Naive thymus-derived CD8-positive, alpha-beta T cell (primary cell): ENCODE measurements around the gene SRCIN1. TPM values are rescaled to one million over a fixed set of nuclear protein-coding genes. Genes with fewer than 3 reads are reported as not detected.

Experiments used
- ATAC-seq, 2 donors: fragments of 150-1000 bp; cut with Tn5 transposase in 1 of 2; sonication (Bioruptor Pico), chemical (Tn5 transposase) in 1 of 2; 1 replicate in 1 of 2; 2 replicates in 1 of 2; pipeline ENCODE4 v1.10.0; 2021; ENCODE audit warnings: mild to moderate bottlenecking in 2 of 2, moderate library complexity in 2 of 2
- POLR2A ChIA-PET: fragments of 350-600 bp; sonication (Branson Sonifier 250); formaldehyde crosslinking; loops from one replicate; lab custom pipeline; 2021; ENCODE audit warnings: antibody characterized with exemption; lab: Charles Lee
- DNase-seq, 10 donors: peaks; one replicate each; pipeline versions ENCODE4 v3.0.0 to v3.0.0-alpha.2; 2020 to 2022
- H3K27ac Mint-ChIP-seq, 10 donors: one replicate each; pipeline ENCODE4 v1.8.0; 2020 to 2022; ENCODE audit warnings: mild to moderate bottlenecking in 10 of 10, mixed read lengths in 10 of 10, moderate library complexity in 4 of 10, inconsistent platforms in 1 of 10
- H3K27me3 Mint-ChIP-seq, 5 donors: one replicate each; pipeline ENCODE4 v1.8.0; 2021 to 2022; ENCODE audit warnings: mixed read lengths in 5 of 5
- H3K36me3 Mint-ChIP-seq, 3 donors: one replicate each; pipeline ENCODE4 v1.8.0; 2020 to 2022; ENCODE audit warnings: mixed read lengths in 3 of 3, mild to moderate bottlenecking in 2 of 3, inconsistent platforms in 1 of 3
- H3K4me1 Mint-ChIP-seq, 4 donors: one replicate each; pipeline ENCODE4 v1.8.0; 2021 to 2022; ENCODE audit warnings: mixed read lengths in 4 of 4
- H3K4me3 Mint-ChIP-seq, 10 donors: one replicate each; pipeline ENCODE4 v1.8.0; 2020 to 2022; ENCODE audit warnings: mild to moderate bottlenecking in 10 of 10, mixed read lengths in 10 of 10, moderate library complexity in 6 of 10, inconsistent platforms in 1 of 10
- H3K9me3 Mint-ChIP-seq, 9 donors: one replicate each; pipeline ENCODE4 v1.8.0; 2020 to 2022; ENCODE audit warnings: mixed read lengths in 9 of 9, mild to moderate bottlenecking in 3 of 9, inconsistent platforms in 1 of 9, moderate library complexity in 1 of 9
- polyA plus RNA-seq, 3 donors: library from polyadenylated mRNA; unstranded; fragments of 300-500 nt; fragmentation: Illumina TruSeq; gene quantifications; one replicate each; pipeline ENCODE4 v1.2.3, GENCODE V29; 2021
- total RNA-seq, 8 experiments: library from RNA in 2 of 8; stranded (reverse) in 2 of 8; gene quantifications; one replicate each; pipeline ENCODE4 v1.2.3 and lab custom pipeline; 2021 to 2026

The SRCIN1 gene
- total and polyA plus RNA-seq, 5 experiments from 2014 or later: 0.16 to 0.60 TPM; not detected in 3

GRCh38 chr17:38571833-38572668, 33.7 kb downstream of the SRCIN1 start:
- H3K4me1 Mint-ChIP-seq: peaks cover 9 to 15% (median 11%) of the 10 kb centered on the region in 4 donors
- H3K27me3 Mint-ChIP-seq: peaks cover 68 to 93% (median 79%) of the 10 kb centered on the region in 5 donors
- POLR2A ChIA-PET: no interaction called here
- H3K9me3 Mint-ChIP-seq: peaks cover 0 to 2% (median 0%) of the 10 kb centered on the region in 9 donors
- H3K36me3 Mint-ChIP-seq: peaks cover 0 to 3% (median 0%) of the 10 kb centered on the region in 3 donors
- ATAC-seq (peak; percentile 20 to 37), DNase-seq (no peak)
- H3K27ac Mint-ChIP-seq: no peak overlapping the region
- H3K4me3 Mint-ChIP-seq: peak overlapping the region; percentile 34 to 77 (median 55)

GRCh38 chr17:38569701-38570512, 35.8 kb downstream of the SRCIN1 start:
- DNase-seq (no peak), ATAC-seq (no peak)
- H3K4me3 Mint-ChIP-seq: peak overlapping the region in 3 of 10 donors; percentile 2 to 24 (median 11)
- H3K9me3 Mint-ChIP-seq: peaks cover 0 to 2% (median 0%) of the 10 kb centered on the region in 9 donors
- peaks cover 66 to 93% (median 78%) of the 10 kb centered on the region in 5 donors for H3K27me3 Mint-ChIP-seq
- H3K4me1 Mint-ChIP-seq: peaks cover 12 to 15% (median 12%) of the 10 kb centered on the region in 4 donors
- H3K36me3 Mint-ChIP-seq: peaks cover 0 to 2% (median 0%) of the 10 kb centered on the region in 3 donors
- POLR2A ChIA-PET: no interaction called here
- peak overlapping the region in 1 of 10 donors; percentile 25 for H3K27ac Mint-ChIP-seq

GRCh38 chr17:38568845-38569510, 36.8 kb downstream of the SRCIN1 start:
- no peak overlapping the region for H3K27ac Mint-ChIP-seq

GRCh38 chr17:38568274-38568673, 37.5 kb downstream of the SRCIN1 start:
- Mint-ChIP-seq H3K36me3 (peaks cover 0 to 6% (median 0%) of the 10 kb centered on the region in 3 donors), H3K27me3 (peaks cover 58 to 94% (median 78%) of the 10 kb centered on the region in 5 donors), H3K4me3 (peak overlapping the region in 1 of 10 donors; percentile 77), H3K4me1 (peaks cover 17 to 21% (median 19%) of the 10 kb centered on the region in 4 donors), H3K9me3 (no peaks in the 10 kb centered on the region), H3K27ac (peak overlapping the region in 1 of 10 donors; percentile 40)
- ATAC-seq (no peak), DNase-seq (no peak)
- POLR2A ChIA-PET: no interaction called here

More at GRCh38 chr17:38568845-38569510, 36.8 kb downstream of the SRCIN1 start:
- H3K4me1 Mint-ChIP-seq: peaks cover 12 to 20% (median 16%) of the 10 kb centered on the region in 4 donors
- POLR2A ChIA-PET: no interaction called here
- H3K9me3 Mint-ChIP-seq: peaks cover 0 to 2% (median 0%) of the 10 kb centered on the region in 9 donors
- H3K4me3 Mint-ChIP-seq: no peak overlapping the region
- H3K27me3 Mint-ChIP-seq: peaks cover 65 to 94% (median 78%) of the 10 kb centered on the region in 5 donors
- H3K36me3 Mint-ChIP-seq: peaks cover 0 to 2% (median 0%) of the 10 kb centered on the region in 3 donors
- DNase-seq: no peak
- no peak for ATAC-seq

GRCh38 chr17:38567350-38567749, 38.4 kb downstream of the SRCIN1 start:
- H3K4me1 Mint-ChIP-seq: peaks cover 17 to 26% (median 21%) of the 10 kb centered on the region in 4 donors
- POLR2A ChIA-PET: no interaction called here

GRCh38 chr17:38566666-38567031, 39.1 kb downstream of the SRCIN1 start:
- Mint-ChIP-seq H3K4me3 (no peak overlapping the region), H3K4me1 (peaks cover 14 to 24% (median 18%) of the 10 kb centered on the region in 4 donors), H3K27ac (peak overlapping the region in 1 of 10 donors; percentile 65), H3K27me3 (peaks cover 55 to 96% (median 81%) of the 10 kb centered on the region in 5 donors), H3K9me3 (no peaks in the 10 kb centered on the region), H3K36me3 (peaks cover 0 to 8% (median 0%) of the 10 kb centered on the region in 3 donors)
- ATAC-seq: no peak
- no peak for DNase-seq
- POLR2A ChIA-PET: no interaction called here

More at GRCh38 chr17:38567350-38567749, 38.4 kb downstream of the SRCIN1 start:
- Mint-ChIP-seq H3K9me3 (no peaks in the 10 kb centered on the region), H3K27me3 (peaks cover 56 to 100% (median 83%) of the 10 kb centered on the region in 5 donors), H3K27ac (no peak overlapping the region), H3K4me3 (no peak overlapping the region), H3K36me3 (peaks cover 0 to 8% (median 0%) of the 10 kb centered on the region in 3 donors)
- DNase-seq: no peak
- no peak for ATAC-seq

GRCh38 chr17:38565853-38566665, 39.7 kb downstream of the SRCIN1 start:
- H3K4me1 Mint-ChIP-seq: peaks cover 11 to 24% (median 18%) of the 10 kb centered on the region in 4 donors
- H3K27ac Mint-ChIP-seq: no peak overlapping the region
- peaks cover 50 to 92% (median 75%) of the 10 kb centered on the region in 5 donors for H3K27me3 Mint-ChIP-seq
- H3K4me3 Mint-ChIP-seq: no peak overlapping the region
- no peaks in the 10 kb centered on the region for H3K9me3 Mint-ChIP-seq
- DNase-seq: no peak
- ATAC-seq: no peak
- POLR2A ChIA-PET: no interaction called here
- peaks cover 0 to 8% (median 0%) of the 10 kb centered on the region in 3 donors for H3K36me3 Mint-ChIP-seq

- H3K27me3 Mint-ChIP-seq: peaks cover 46 to 89% (median 69%) of the 10 kb centered on the region in 5 donors
Observed at GRCh38 chr17:38564869-38565268, 40.9 kb downstream of the SRCIN1 start.

GRCh38 chr17:38564254-38564837, 41.4 kb downstream of the SRCIN1 start:
- POLR2A ChIA-PET: interaction anchor here (0.5 to 0.6 kb wide), 2 partner anchors 37 to 132 kb away, joined by 3 to 4 read pairs; no protein-coding TSS in a partner anchor
- Mint-ChIP-seq H3K27me3 (peaks cover 42 to 84% (median 65%) of the 10 kb centered on the region in 5 donors), H3K9me3 (no peaks in the 10 kb centered on the region), H3K4me3 (peak overlapping the region in 2 of 10 donors; percentile 68 to 76), H3K27ac (no peak overlapping the region), H3K4me1 (peaks cover 19 to 36% (median 28%) of the 10 kb centered on the region in 4 donors), H3K36me3 (peaks cover 0 to 6% (median 0%) of the 10 kb centered on the region in 3 donors)
- no peak for DNase-seq
- no peak for ATAC-seq

More at GRCh38 chr17:38564869-38565268, 40.9 kb downstream of the SRCIN1 start:
- Mint-ChIP-seq H3K27ac (no peak overlapping the region), H3K4me3 (no peak overlapping the region), H3K36me3 (peaks cover 0 to 8% (median 0%) of the 10 kb centered on the region in 3 donors), H3K9me3 (no peaks in the 10 kb centered on the region), H3K4me1 (peaks cover 18 to 33% (median 26%) of the 10 kb centered on the region in 4 donors)
- DNase-seq: no peak
- no peak for ATAC-seq
- POLR2A ChIA-PET: interaction anchor here (0.6 kb wide), 1 partner anchor 132 kb away, joined by 4 read pairs; no protein-coding TSS in a partner anchor

- Mint-ChIP-seq H3K4me3 (peak overlapping the region in 8 of 10 donors; percentile 24 to 76 (median 57)), H3K4me1 (peaks cover 26 to 42% (median 36%) of the 10 kb centered on the region in 4 donors), H3K9me3 (no peaks in the 10 kb centered on the region), H3K27ac (peak overlapping the region in 1 of 10 donors; percentile 18), H3K36me3 (peaks cover 0 to 6% (median 0%) of the 10 kb centered on the region in 3 donors), H3K27me3 (peaks cover 37 to 76% (median 57%) of the 10 kb centered on the region in 5 donors)
- ATAC-seq (no peak), DNase-seq (no peak)
- POLR2A ChIA-PET: interaction anchor here (0.5 to 0.6 kb wide), 2 partner anchors 26 to 38 kb away, joined by 3 read pairs; no protein-coding TSS in a partner anchor
Observed at GRCh38 chr17:38563362-38564253, 42.1 kb downstream of the SRCIN1 start.
